Measurements from ENCODE around the gene GAS7.

The GAS7 gene

DNA sequence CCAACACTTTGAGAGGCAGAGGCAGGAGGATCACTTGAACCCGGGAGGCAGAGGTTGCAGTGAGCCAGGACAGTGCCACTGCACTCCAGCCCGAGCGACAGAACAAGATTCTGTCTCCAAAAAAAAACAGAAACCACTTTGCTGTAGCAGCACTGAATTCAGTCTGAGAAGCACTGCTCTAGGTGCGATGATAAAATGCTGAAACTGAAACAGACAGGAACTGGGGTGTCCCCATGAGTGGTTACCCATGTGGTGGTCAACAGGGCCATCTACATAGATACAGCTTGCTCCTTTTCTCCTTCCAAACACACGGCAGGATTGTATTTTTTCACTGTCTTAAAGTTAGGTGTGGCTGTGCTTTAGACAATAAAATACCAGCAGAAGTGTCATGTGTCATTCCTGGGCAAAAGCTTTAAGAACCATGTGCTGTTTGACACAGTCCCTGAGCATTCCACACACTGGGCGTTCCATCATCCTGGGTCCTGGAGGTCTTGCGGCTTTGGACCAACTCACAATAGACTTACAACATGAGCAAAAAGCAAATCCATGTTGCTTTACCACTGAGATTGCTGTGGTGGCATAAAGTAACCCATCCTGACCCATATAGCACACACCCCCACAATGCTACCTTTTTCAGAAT lies 11.5 kb downstream of the GAS7 start:
- DNase-seq (ENCODE audit: low read depth): peak; percentile 33
- no peak overlapping the region for H3K4me3 ChIP-seq (ENCODE audit: low read depth, low read length)
- TF ChIP-seq, protein P1, sequence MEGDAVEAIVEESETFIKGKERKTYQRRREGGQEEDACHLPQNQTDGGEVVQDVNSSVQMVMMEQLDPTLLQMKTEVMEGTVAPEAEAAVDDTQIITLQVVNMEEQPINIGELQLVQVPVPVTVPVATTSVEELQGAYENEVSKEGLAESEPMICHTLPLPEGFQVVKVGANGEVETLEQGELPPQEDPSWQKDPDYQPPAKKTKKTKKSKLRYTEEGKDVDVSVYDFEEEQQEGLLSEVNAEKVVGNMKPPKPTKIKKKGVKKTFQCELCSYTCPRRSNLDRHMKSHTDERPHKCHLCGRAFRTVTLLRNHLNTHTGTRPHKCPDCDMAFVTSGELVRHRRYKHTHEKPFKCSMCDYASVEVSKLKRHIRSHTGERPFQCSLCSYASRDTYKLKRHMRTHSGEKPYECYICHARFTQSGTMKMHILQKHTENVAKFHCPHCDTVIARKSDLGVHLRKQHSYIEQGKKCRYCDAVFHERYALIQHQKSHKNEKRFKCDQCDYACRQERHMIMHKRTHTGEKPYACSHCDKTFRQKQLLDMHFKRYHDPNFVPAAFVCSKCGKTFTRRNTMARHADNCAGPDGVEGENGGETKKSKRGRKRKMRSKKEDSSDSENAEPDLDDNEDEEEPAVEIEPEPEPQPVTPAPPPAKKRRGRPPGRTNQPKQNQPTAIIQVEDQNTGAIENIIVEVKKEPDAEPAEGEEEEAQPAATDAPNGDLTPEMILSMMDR (IDR thresholded peaks at IDR 0.05; ENCODE audit: insufficient read depth, low read depth, low read length, missing control alignments): no peak

DNA sequence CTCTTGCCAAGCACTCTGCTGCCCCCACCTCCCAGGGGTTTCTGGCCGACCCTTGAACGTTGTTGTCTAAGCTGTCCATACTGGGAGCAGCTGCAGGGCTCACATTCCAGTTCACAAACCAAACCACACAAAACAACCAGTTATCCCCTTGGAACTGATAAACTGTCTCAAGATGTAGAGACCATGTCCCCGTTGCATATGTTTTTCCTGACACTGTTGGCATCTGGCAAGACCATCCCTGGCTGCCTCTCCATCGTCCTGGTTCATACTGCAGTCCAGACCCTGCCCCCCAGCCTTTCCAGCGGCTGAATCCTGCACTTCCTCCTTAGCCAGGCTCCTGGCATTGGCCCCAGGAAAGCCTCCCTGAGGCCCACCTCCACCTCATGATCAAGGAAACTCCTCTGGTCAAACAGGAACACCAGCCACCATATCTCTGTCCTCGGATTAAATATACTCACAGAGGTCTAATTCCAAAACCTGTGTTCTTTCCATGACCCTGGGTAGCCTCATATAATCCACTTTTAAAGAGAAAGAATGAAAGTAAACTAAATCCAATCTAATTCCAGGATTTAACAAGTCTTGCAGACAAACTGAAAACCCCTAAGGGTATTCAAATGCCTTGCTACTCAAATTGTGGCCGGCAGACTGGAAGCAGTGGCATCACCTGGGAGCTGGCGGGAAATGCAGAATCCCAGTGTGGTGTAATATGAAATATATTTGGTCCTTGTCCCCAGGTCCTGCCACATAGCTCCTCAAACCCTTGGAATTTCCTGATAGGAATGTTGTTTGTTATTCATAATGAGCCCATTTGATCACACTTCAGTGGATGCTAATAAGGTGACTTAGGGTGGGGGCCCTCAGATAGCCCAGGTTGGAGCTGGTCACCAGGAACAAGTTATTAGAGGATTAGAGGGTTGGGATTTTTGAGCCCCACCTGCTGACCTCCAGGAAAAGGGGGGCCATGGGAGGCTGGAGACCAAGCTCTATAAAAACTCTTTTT lies 14.2 kb downstream of the GAS7 start:
- H3K4me3 ChIP-seq (ENCODE audit: low read depth, low read length): no peak overlapping the region
- TF ChIP-seq, protein P1 (IDR thresholded peaks at IDR 0.05; ENCODE audit: insufficient read depth, low read depth, low read length, missing control alignments): no peak
- DNase-seq (ENCODE audit: low read depth): no peak

DNA sequence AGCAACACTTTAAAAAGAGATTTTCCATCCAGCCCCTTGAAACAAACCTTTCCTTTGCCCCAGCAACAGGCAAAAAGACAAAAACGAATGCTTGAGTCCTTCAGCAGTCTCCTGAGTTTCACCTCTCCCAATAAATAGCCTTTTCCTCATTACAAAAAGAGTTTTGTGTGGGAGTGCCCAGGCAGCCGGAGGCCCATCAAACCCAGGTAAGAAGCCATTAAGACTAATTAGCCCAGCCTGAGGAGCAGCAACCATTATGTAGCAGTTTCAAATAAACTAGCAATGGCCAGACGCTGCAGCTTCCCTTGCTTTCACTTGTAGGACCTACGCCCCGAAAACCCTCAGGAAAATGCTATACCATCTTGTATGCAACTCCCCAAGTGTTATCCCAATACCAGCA lies 15.6 kb downstream of the GAS7 start:
- TF ChIP-seq, protein P1 (IDR thresholded peaks at IDR 0.05; ENCODE audit: insufficient read depth, low read depth, low read length, missing control alignments): no peak
- no peak overlapping the region for H3K4me3 ChIP-seq (ENCODE audit: low read depth, low read length)
- DNase-seq (ENCODE audit: low read depth): no peak

DNA sequence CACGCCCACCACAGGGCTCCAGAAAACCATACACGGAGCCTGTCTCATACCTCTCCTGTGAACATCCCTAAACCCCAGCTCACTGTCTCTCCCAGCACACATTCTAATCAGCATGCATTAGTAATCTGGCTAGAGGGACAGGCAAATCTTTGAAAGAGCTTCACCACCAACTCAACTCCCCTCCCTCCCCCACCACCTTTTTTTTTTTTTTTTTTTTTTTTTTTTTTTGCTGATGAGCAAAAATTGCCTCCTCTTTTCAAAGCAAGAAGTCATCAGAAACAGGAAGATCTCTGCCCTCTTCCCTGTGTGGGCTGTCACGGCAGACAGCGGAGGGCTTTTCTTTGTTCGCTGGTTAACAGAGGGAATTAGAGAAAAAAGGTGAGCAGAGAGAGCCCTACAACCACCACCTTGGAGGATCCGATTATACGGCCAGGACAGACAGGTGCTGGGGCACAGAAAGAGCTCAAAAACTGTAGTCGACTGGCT lies 19.9 kb downstream of the GAS7 start:
- no peak overlapping the region for H3K4me3 ChIP-seq (ENCODE audit: low read depth, low read length)
- no peak for DNase-seq (ENCODE audit: low read depth)
- TF ChIP-seq, protein P1 (IDR thresholded peaks at IDR 0.05; ENCODE audit: insufficient read depth, low read depth, low read length, missing control alignments): no peak

DNA sequence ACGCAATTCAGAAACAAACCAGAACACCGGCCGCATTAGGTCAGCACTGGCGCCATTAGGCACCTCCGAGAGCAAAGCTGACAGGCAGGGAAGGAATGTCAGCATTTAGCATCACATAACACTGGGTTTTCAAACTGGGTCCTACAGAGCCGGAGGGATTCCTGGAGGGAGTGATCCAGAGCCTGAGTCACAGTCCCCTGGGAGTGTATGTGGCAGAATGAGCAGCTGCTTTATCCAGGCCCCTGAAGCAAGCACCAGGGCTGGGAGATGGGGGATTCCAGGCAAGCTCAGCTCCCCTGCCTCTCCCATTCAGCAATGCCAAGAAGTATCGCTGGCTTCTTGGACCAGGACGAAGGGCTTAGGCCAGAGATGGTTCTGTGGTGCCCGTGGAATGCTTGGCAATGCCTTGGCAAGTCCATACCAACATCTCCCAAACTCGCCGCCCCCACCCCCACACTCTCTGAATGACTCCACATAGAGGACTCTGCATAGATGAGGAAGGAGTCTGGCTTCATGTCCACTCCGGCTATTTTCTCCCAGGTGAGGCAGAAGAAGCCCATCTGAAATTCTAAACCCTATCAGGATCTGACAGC lies 20.4 kb downstream of the GAS7 start:
- TF ChIP-seq, protein P1 (IDR thresholded peaks at IDR 0.05; ENCODE audit: insufficient read depth, low read depth, low read length, missing control alignments): no peak
- no peak overlapping the region for H3K4me3 ChIP-seq (ENCODE audit: low read depth, low read length)
- no peak for DNase-seq (ENCODE audit: low read depth)

DNA sequence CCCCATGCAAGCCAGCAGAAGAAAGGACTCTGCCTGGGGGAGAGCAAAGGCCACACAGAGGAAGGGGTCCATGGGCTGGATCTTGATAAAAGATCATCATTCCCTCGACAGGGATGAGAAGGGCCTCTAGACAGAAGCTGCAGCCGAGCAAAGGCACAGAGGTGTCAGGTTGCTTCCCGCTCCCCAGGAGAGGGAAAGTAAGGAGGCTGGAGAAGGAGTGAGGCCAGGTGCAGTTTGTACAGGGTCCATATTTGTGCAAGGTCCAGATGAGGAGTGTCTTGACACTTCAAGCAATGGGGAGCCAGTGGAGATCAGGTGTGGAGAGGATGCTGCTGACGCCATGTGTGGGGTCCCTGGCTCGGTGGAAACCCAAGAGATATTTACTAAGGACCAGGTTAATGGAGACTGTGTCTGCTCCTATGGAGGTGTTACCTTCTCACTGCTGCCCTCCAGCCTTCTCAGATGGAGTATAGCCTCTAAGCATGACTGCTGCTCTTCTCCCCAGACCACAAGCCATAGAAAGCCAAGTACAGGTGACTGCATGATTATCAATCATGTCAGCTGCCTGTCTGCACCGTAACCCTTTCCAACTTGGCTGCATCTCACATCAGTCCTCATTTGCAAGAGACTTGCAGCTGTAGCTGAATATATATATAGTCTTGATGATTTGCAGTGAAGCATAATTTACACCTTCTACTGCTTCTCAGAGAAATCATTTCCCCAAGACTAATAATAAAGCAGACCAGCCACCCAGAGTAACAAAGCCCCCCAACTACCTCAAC lies 21.1 kb downstream of the GAS7 start:
- TF ChIP-seq, protein P1 (IDR thresholded peaks at IDR 0.05; ENCODE audit: insufficient read depth, low read depth, low read length, missing control alignments): no peak
- no peak for DNase-seq (ENCODE audit: low read depth)
- H3K4me3 ChIP-seq (ENCODE audit: low read depth, low read length): no peak overlapping the region

Measured in GM12865 (cell line).